ENCODE data around the gene MYADML2.

The MYADML2 gene

DNA sequence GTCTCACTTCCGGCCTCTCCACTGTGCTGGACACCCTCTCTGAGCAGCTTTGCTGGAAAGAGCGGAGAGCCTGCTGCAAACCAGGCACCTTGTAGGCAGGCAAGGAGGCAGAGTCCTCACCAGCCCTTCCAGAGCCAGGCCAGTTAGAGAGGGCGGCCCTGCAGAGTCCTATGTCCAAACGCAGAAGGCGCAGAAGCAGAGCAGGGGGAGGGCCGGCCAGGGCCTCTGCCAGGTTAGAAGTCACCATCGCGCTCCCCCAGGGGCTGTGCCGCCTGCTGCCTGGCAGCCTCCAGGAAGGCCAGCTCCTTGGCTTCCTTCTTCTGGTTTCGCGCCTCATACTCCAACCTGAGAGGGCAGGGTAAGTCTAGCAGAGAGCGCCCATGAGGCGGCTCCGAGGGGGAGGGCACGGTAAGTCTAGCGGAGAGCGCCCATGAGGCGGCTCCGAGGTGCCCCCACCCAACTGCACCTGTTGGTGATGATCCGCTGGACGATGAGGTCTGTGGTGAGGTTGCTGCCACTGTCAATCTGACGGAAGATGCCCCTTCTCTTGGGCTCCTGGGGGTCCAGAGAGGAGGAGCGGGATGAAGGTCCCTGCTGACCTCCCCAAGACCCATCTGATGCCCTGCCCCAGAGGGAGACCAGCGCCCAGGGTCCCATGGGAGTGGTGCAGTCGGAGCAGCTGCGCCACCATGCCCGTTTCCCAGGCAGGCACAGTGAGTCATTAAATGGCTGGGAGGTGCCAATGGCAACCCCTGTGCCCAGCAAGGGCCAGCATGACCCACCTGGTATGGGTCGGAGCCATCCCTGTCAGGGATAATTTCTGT, 42.2 kb downstream of the MYADML2 start:
- Histone ChIP-seq H3K27me3 (ENCODE audit: insufficient read depth, low read length) (no peaks in the 10 kb centered on the region), H3K79me2 (ENCODE audit: control insufficient read depth, insufficient read depth, low read length, unreplicated experiment) (no peaks in the 10 kb centered on the region), H3K27ac (ENCODE audit: low read depth, low read length) (no peak overlapping the region), H3K4me3 (ENCODE audit: low read depth, low read length) (no peak overlapping the region), H3K4me1 (ENCODE audit: control insufficient read depth, insufficient read depth, low read length, unreplicated experiment) (no peaks in the 10 kb centered on the region), H2AFZ (ENCODE audit: low read length, unreplicated experiment) (no peak overlapping the region), H3K36me3 (ENCODE audit: insufficient read depth, low read length) (peaks cover 4% of the 10 kb centered on the region; the same call in 1 of the 2 replicates)

DNA sequence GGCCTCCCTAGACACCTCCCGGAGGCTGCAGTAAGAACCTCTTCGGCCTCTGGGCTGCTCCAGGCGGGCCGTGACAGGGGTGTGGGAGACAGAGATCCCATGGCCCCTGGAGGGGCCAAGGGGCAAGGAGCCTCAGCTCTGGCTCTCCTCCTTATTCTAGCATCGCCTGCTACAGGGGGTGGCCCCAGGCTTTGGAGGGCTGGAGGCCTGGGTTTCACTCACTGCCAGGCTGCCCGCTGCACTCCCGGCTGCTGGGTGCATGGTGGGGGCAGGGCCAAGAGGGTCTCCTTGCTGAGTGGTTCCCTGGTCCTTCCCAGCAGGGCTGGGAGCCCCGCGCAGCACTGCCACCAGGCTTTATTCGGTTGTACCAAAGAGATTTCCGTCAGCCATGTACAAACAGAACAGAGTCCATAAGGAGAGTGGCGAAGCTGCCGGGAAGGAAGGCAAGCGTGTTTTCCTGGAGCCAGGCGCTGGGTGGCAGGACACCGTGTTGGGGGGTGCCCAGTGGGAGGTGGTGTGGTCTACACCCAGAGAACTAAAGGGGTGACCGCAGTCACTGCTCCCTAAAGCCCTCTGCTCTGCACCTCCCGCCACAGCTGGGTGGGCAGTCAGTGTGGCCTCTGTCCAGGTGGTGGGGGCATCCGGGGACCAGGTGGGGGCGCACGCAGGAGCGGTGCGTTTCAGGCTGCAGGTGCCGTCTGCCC, 43.0 kb downstream of the MYADML2 start:
- Histone ChIP-seq H3K4me1 (ENCODE audit: control insufficient read depth, insufficient read depth, low read length, unreplicated experiment) (peaks cover 4% of the 10 kb centered on the region), H3K36me3 (ENCODE audit: insufficient read depth, low read length) (peaks cover 4% of the 10 kb centered on the region; the same call in 1 of the 2 replicates), H3K27ac (ENCODE audit: low read depth, low read length) (no peak overlapping the region), H3K27me3 (ENCODE audit: insufficient read depth, low read length) (no peaks in the 10 kb centered on the region), H3K79me2 (ENCODE audit: control insufficient read depth, insufficient read depth, low read length, unreplicated experiment) (no peaks in the 10 kb centered on the region), H2AFZ (ENCODE audit: low read length, unreplicated experiment) (no peak overlapping the region), H3K4me3 (ENCODE audit: low read depth, low read length) (no peak overlapping the region)

- Histone ChIP-seq H3K36me3 (ENCODE audit: insufficient read depth, low read length) (peaks cover 4% of the 10 kb centered on the region; the same call in 1 of the 2 replicates), H2AFZ (ENCODE audit: low read length, unreplicated experiment) (no peak overlapping the region), H3K79me2 (ENCODE audit: control insufficient read depth, insufficient read depth, low read length, unreplicated experiment) (no peaks in the 10 kb centered on the region), H3K27me3 (ENCODE audit: insufficient read depth, low read length) (no peaks in the 10 kb centered on the region), H3K4me1 (ENCODE audit: control insufficient read depth, insufficient read depth, low read length, unreplicated experiment) (peaks cover 9% of the 10 kb centered on the region), H3K27ac (ENCODE audit: low read depth, low read length) (no peak overlapping the region), H3K4me3 (ENCODE audit: low read depth, low read length) (no peak overlapping the region)
Observed at GRCh38 chr17:81903415-81903831, 43.6 kb downstream of the MYADML2 start.

- Histone ChIP-seq H3K4me3 (ENCODE audit: low read depth, low read length) (peak overlapping the region; percentile 63), H3K27ac (ENCODE audit: low read depth, low read length) (no peak overlapping the region), H3K27me3 (ENCODE audit: insufficient read depth, low read length) (no peaks in the 10 kb centered on the region), H3K4me1 (ENCODE audit: control insufficient read depth, insufficient read depth, low read length, unreplicated experiment) (peaks cover 13% of the 10 kb centered on the region), H3K36me3 (ENCODE audit: insufficient read depth, low read length) (peaks cover 4% of the 10 kb centered on the region; the same call in 1 of the 2 replicates), H2AFZ (ENCODE audit: low read length, unreplicated experiment) (no peak overlapping the region), H3K79me2 (ENCODE audit: control insufficient read depth, insufficient read depth, low read length, unreplicated experiment) (no peaks in the 10 kb centered on the region)
Observed at GRCh38 chr17:81902653-81903414, 44.2 kb downstream of the MYADML2 start.

DNA sequence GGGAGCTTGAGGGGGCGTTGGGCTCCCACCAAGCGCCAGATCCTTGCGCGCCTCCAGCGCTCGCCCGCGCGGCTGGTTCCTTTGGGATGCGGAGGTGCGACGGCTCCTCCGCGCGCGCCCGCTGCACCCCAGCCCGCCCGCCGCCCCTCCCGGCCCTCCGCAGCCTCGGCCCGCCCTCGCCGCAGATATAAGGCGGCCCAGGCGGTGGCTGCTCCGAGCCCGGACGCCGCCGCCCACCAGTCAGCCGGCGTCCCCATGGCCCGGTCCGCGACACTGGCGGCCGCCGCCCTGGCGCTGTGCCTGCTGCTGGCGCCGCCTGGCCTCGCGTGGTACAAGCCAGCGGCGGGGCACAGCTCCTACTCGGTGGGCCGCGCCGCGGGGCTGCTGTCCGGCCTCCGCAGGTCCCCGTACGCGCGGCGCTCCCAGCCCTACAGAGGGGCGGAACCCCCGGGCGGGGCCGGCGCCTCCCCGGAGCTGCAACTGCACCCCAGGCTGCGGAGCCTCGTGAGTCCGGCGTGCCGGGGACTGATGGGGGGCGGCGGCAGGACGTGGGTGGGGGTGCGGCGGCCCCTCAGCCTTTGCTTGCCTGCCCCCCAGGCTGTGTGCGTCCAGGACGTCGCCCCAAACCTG, 44.9 kb downstream of the MYADML2 start, which contains the start of gene NPB:
NPB (plus strand) TSS at position 216 of the 630 bp plus-strand sequence; CDS start at position 256, 40 bp downstream.
- Histone ChIP-seq H3K27ac (ENCODE audit: low read depth, low read length) (no peak within 1 kb of the TSS), H3K4me3 (ENCODE audit: low read depth, low read length) (peak within 1 kb of the TSS; percentile 63), H2AFZ (ENCODE audit: low read length, unreplicated experiment) (no peak within 1 kb of the TSS), H3K4me1 (ENCODE audit: control insufficient read depth, insufficient read depth, low read length, unreplicated experiment) (peaks cover 20% of the 10 kb centered on the region), H3K36me3 (ENCODE audit: insufficient read depth, low read length) (peaks cover 4% of the 10 kb centered on the region; the same call in 1 of the 2 replicates), H3K79me2 (ENCODE audit: control insufficient read depth, insufficient read depth, low read length, unreplicated experiment) (no peaks in the 10 kb centered on the region), H3K27me3 (ENCODE audit: insufficient read depth, low read length) (no peaks in the 10 kb centered on the region)

GRCh38 chr17:81901167-81902022, 45.6 kb downstream of the MYADML2 start:
- Histone ChIP-seq H2AFZ (ENCODE audit: low read length, unreplicated experiment) (no peak overlapping the region), H3K79me2 (ENCODE audit: control insufficient read depth, insufficient read depth, low read length, unreplicated experiment) (no peaks in the 10 kb centered on the region), H3K27me3 (ENCODE audit: insufficient read depth, low read length) (no peaks in the 10 kb centered on the region), H3K4me3 (ENCODE audit: low read depth, low read length) (peak overlapping the region; percentile 63; the same call in 1 of the 2 replicates), H3K36me3 (ENCODE audit: insufficient read depth, low read length) (peaks cover 4% of the 10 kb centered on the region; the same call in 1 of the 2 replicates), H3K27ac (ENCODE audit: low read depth, low read length) (no peak overlapping the region), H3K4me1 (ENCODE audit: control insufficient read depth, insufficient read depth, low read length, unreplicated experiment) (peaks cover 20% of the 10 kb centered on the region)

GRCh38 chr17:81900181-81900820, 46.7 kb downstream of the MYADML2 start:
- Histone ChIP-seq H3K27ac (ENCODE audit: low read depth, low read length) (no peak overlapping the region), H3K4me1 (ENCODE audit: control insufficient read depth, insufficient read depth, low read length, unreplicated experiment) (peaks cover 20% of the 10 kb centered on the region), H3K4me3 (ENCODE audit: low read depth, low read length) (no peak overlapping the region), H3K27me3 (ENCODE audit: insufficient read depth, low read length) (no peaks in the 10 kb centered on the region), H3K36me3 (ENCODE audit: insufficient read depth, low read length) (peaks cover 7% of the 10 kb centered on the region; the same call in 1 of the 2 replicates), H2AFZ (ENCODE audit: low read length, unreplicated experiment) (no peak overlapping the region), H3K79me2 (ENCODE audit: control insufficient read depth, insufficient read depth, low read length, unreplicated experiment) (no peaks in the 10 kb centered on the region)

GRCh38 chr17:81899514-81900166, 47.4 kb downstream of the MYADML2 start:
- Histone ChIP-seq H3K36me3 (ENCODE audit: insufficient read depth, low read length) (peaks cover 10% of the 10 kb centered on the region; the same call in 1 of the 2 replicates), H3K4me1 (ENCODE audit: control insufficient read depth, insufficient read depth, low read length, unreplicated experiment) (peaks cover 20% of the 10 kb centered on the region), H3K27ac (ENCODE audit: low read depth, low read length) (peak overlapping the region; percentile 91), H2AFZ (ENCODE audit: low read length, unreplicated experiment) (no peak overlapping the region), H3K27me3 (ENCODE audit: insufficient read depth, low read length) (no peaks in the 10 kb centered on the region), H3K79me2 (ENCODE audit: control insufficient read depth, insufficient read depth, low read length, unreplicated experiment) (no peaks in the 10 kb centered on the region), H3K4me3 (ENCODE audit: low read depth, low read length) (no peak overlapping the region)

DNA sequence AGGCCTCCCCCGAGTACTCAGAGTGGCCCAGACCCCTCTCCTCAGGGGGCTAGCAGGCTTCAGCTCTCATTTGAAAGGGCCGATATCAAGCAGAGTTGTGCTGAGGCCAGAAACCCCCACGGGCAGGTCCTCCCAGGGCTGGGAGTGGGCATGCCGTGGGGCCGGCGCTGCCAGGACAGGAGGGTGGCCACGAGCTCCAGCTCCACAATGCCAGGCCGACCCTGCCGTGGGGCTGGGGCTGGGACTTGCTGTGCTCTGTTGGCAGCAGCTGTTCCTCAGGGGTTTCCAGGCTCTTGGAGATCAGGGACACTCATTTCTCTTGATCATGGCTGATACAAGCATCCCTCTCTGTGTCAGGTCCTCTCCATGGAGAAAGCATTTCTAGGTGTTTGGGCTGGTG, 48.1 kb downstream of the MYADML2 start:
- H2AFZ ChIP-seq (ENCODE audit: low read length, unreplicated experiment): no peak overlapping the region
- H3K27ac ChIP-seq (ENCODE audit: low read depth, low read length): peak overlapping the region; percentile 91
- H3K4me1 ChIP-seq (ENCODE audit: control insufficient read depth, insufficient read depth, low read length, unreplicated experiment): peaks cover 20% of the 10 kb centered on the region
- peaks cover 13% of the 10 kb centered on the region; the same call in 1 of the 2 replicates for H3K36me3 ChIP-seq (ENCODE audit: insufficient read depth, low read length)
- peaks cover 4% of the 10 kb centered on the region for H3K79me2 ChIP-seq (ENCODE audit: control insufficient read depth, insufficient read depth, low read length, unreplicated experiment)
- no peaks in the 10 kb centered on the region for H3K27me3 ChIP-seq (ENCODE audit: insufficient read depth, low read length)
- H3K4me3 ChIP-seq (ENCODE audit: low read depth, low read length): peak overlapping the region; percentile 34; the same call in 1 of the 2 replicates

Data from ACC112 (cell line).